HepG2 (cell line): Measurements from ENCODE around the gene ZNF770. TPM values are rescaled to one million over a fixed set of nuclear protein-coding genes. Genes with fewer than 3 reads are reported as not detected.

Source experiments
- ATAC-seq: fragments of 200-7000 bp; cut with Tn5 transposase; 3 replicates; pipeline ENCODE4 v1.9.1; 2020; ENCODE audit warnings: mild to moderate bottlenecking, moderate library complexity
- BruUV-seq: library from RNA; stranded (reverse); fragments of 400-500 nt; replicated peaks from 2 replicates; lab custom pipeline; 2021; lab: Mats Ljungman, UMichigan
- CTCF ChIA-PET: fragments of 300-600 bp; formaldehyde crosslinking; extraction: SDS; loops from one replicate; lab custom pipeline; 2021; ENCODE audit warnings: low total read pairs, inconsistent platforms, low intra/inter-chr PET ratio; lab: Yijun Ruan, JAX
- POLR2A ChIA-PET: fragments of 350-600 bp; sonication (Branson Sonifier 250); formaldehyde crosslinking; loops from one replicate; lab custom pipeline; 2020; ENCODE audit warnings: antibody characterized with exemption, inconsistent platforms; lab: Yijun Ruan, JAX
- DNase-seq: peaks from one replicate; pipeline ENCODE4 v3.0.0-alpha.2; 2015; ENCODE audit warnings: low spot score
- FAIRE-seq: peaks from 3 replicates; lab custom pipeline; 2011; peaks lifted over from hg19 to GRCh38; lab: Jason Lieb, UNC
- H2AFZ ChIP-seq: one replicate; pipeline ENCODE4 v1.6.1; 2011; ENCODE audit warnings: low read length, inconsistent platforms
- H3K27ac ChIP-seq: fragments of 300-600 bp; 3 replicates; pipeline ENCODE4 v1.8.0; 2011; ENCODE audit warnings: mixed run types, mild to moderate bottlenecking, mixed read lengths, low read length, inconsistent platforms; ENCODE audit not compliant: insufficient read depth; ENCODE audit errors: extremely low read length
- H3K27me3 ChIP-seq, 2 experiments: fragments of 200-600 bp in 1 of 2; 2 replicates in 1 of 2; 3 replicates in 1 of 2; pipeline versions ENCODE4 v1.6.0 to v1.8.0; 2011; ENCODE audit warnings: low read length in 2 of 2, mild to moderate bottlenecking in 2 of 2, moderate library complexity in 2 of 2, inconsistent platforms in 1 of 2; ENCODE audit not compliant: insufficient read depth in 2 of 2, control insufficient read depth in 1 of 2
- H3K36me3 ChIP-seq, 2 experiments: fragments of 200-600 bp in 1 of 2; replicated peaks in 1 of 2; 2 replicates in 1 of 2; 3 replicates in 1 of 2; pipeline versions ENCODE4 v1.5.1 to v1.8.0; 2011; ENCODE audit warnings: low read length in 2 of 2, inconsistent platforms in 1 of 2; ENCODE audit not compliant: insufficient read depth in 2 of 2, control insufficient read depth in 1 of 2
- H3K4me1 ChIP-seq: 2 replicates; pipeline ENCODE4 v1.5.1; 2012; ENCODE audit warnings: low read length, inconsistent platforms; ENCODE audit not compliant: insufficient read depth
- H3K4me2 ChIP-seq: 2 replicates; pipeline ENCODE4 v1.6.0; 2011; ENCODE audit warnings: low read depth, low read length, inconsistent platforms
- H3K4me3 ChIP-seq, 3 experiments: fragments of 200-600 bp in 1 of 3; sonication (generic), shearing (Covaris generic) in 1 of 3; replicated peaks in 1 of 3; 2 replicates each; pipeline ENCODE4 v1.5.1; 2011 to 2016; ENCODE audit warnings: low read length in 3 of 3, inconsistent platforms in 2 of 3, low read depth in 2 of 3, mild to moderate bottlenecking in 2 of 3, control low read depth in 1 of 3, mixed read lengths in 1 of 3; ENCODE audit not compliant: insufficient read depth in 1 of 3
- H3K79me2 ChIP-seq: one replicate; pipeline ENCODE4 v1.6.1; 2011; ENCODE audit warnings: low read length, inconsistent platforms; ENCODE audit not compliant: insufficient read depth
- H3K9ac ChIP-seq: 2 replicates; pipeline ENCODE4 v1.6.0; 2011; ENCODE audit warnings: mild to moderate bottlenecking, low read depth, low read length, inconsistent platforms; ENCODE audit not compliant: insufficient read depth
- H3K9me3 ChIP-seq: 2 replicates; pipeline ENCODE4 v1.5.1; 2012; ENCODE audit warnings: mild to moderate bottlenecking, low read length
- H4K20me1 ChIP-seq: 2 replicates; pipeline ENCODE4 v1.6.0; 2011; ENCODE audit warnings: inconsistent platforms, mild to moderate bottlenecking, low read length, moderate library complexity; ENCODE audit not compliant: insufficient read depth
- MAF1 ChIP-seq: sonication (generic); formaldehyde crosslinking; IDR thresholded peaks from 2 replicates; pipeline ENCODE4 v1.5.0; 2020; ENCODE audit warnings: missing genetic modification reagents, borderline replicate concordance
- NCOA5 ChIP-seq: sonication (generic); formaldehyde crosslinking; IDR thresholded peaks from 2 replicates; pipeline ENCODE4 v1.4.0; 2020; ENCODE audit warnings: missing genetic modification reagents
- SALL1 ChIP-seq: sonication (generic); formaldehyde crosslinking; IDR thresholded peaks from 2 replicates; pipeline ENCODE4 v1.8.0; 2022; ENCODE audit warnings: mild to moderate bottlenecking, missing genetic modification reagents
- ZNF737 ChIP-seq: sonication (generic); formaldehyde crosslinking; IDR thresholded peaks from 2 replicates; pipeline ENCODE4 v1.5.0; 2020; ENCODE audit warnings: missing genetic modification reagents, mild to moderate bottlenecking, borderline replicate concordance
- WGBS: methylation state at CpG from one replicate; pipeline ENCODE4 v1.1.6; 2017; ENCODE audit warnings: low lambda C conversion rate; 5-methylcytosine and 5-hydroxymethylcytosine counted together
- in situ Hi-C: cut with HindIII; loops from 2 replicates; pipeline ENCODE4 v1.10.0; 2017; ENCODE audit warnings: low pct_unique_long_range_greater_than_20kb; ENCODE audit not compliant: extremely low pct_ligation_motif_present
- intact Hi-C: fragments of 100-400 bp; cut with micrococcal nuclease; formaldehyde crosslinking; loops from one replicate; pipeline ENCODE4 v1.10.0; 2022; ENCODE audit not compliant: unreplicated experiment
- polyA plus RNA-seq, 8 experiments: library from polyadenylated mRNA; depleted of rRNA in 3 of 8; stranded (reverse) in 7 of 8; unstranded in 1 of 8; fragments of >200 nt; fragmentation: Illumina TruSeq in 4 of 8; extraction: Trizol in 4 of 8; gene quantifications; 2 replicates each; pipeline versions ENCODE4 v1.2.1 to v1.2.3, GENCODE V29; 2011 to 2016; ENCODE audit warnings: low read depth in 4 of 8, missing spikeins in 1 of 8, mixed read lengths in 1 of 8; ENCODE audit not compliant: insufficient read depth in 1 of 8
- total RNA-seq, 5 experiments: library from RNA; depleted of rRNA; stranded (reverse); fragments of >200 nt; fragmentation: Illumina TruSeq; extraction: Trizol; gene quantifications; 2 replicates each; pipeline ENCODE4 v1.2.3, GENCODE V29; 2016; ENCODE audit warnings: low read depth in 1 of 5
- TF ChIP-seq, protein P1 (sequence below): sonication (generic); formaldehyde crosslinking; IDR thresholded peaks from 2 replicates; pipeline ENCODE4 v1.5.1; 2020; ENCODE audit warnings: mild to moderate bottlenecking, missing genetic modification reagents, borderline replicate concordance
- TF ChIP-seq, protein P2 (sequence below): sonication (generic); formaldehyde crosslinking; IDR thresholded peaks from 2 replicates; pipeline ENCODE4 v1.5.1; 2020; ENCODE audit warnings: missing genetic modification reagents, mild to moderate bottlenecking, borderline replicate concordance

The ZNF770 gene
- total and polyA plus RNA-seq, 2 of the 13 experiments (the other 11 are each of a cell fraction or from before 2014, with no cell fraction given): 15.5 to 33.1 TPM

DNA sequence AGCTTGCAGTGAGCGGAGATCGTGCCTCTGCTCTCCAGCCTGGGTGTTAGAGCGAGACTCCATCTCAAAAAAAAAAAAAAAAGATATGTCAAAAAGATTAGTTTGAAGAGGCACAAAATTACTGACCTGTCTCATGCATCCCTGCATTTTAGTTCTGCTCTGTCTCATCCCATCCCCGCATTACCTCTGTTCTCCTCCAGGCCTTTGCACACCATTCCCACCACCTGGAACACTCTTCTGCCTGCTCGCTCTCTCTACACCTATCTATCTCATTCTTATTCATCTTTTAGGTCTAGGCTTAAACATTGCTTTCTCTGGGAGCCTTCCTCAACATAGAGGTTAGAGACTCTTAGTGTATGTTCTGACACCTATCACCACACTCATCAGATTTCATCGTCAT, 32.9 kb upstream of the ZNF770 start:
- BruUV-seq: no TSS peak

More for the DNA sequence above, 32.9 kb upstream of the ZNF770 start:
- intact Hi-C loops: no loop called here
- CTCF ChIA-PET: no interaction called here
- Histone ChIP-seq H3K79me2 (no peaks in the 10 kb centered on the region), H3K4me1 (no peaks in the 10 kb centered on the region), H3K9ac (no peak overlapping the region), H3K36me3 (no peaks in the 10 kb centered on the region), H3K9me3 (no peaks in the 10 kb centered on the region), H3K27me3 (no peaks in the 10 kb centered on the region), H3K4me2 (no peak overlapping the region), H3K4me3 (no peak overlapping the region)
- no peak for FAIRE-seq
- TF ChIP-seq NCOA5 (CRISPR knock-in tag) (no peak), SALL1 (CRISPR knock-in tag) (no peak), MAF1 (no peak), ZNF737 (no peak)
- TF ChIP-seq, protein P1, sequence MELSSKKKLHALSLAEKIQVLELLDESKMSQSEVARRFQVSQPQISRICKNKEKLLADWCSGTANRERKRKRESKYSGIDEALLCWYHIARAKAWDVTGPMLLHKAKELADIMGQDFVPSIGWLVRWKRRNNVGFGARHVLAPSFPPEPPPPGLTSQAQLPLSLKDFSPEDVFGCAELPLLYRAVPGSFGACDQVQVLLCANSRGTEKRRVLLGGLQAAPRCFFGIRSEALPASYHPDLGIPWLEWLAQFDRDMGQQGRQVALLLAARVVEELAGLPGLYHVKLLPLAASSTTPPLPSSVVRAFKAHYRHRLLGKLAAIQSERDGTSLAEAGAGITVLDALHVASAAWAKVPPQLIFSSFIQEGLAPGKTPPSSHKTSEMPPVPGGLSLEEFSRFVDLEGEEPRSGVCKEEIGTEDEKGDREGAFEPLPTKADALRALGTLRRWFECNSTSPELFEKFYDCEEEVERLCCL (CRISPR knock-in tag): no peak
- TF ChIP-seq, protein P2, sequence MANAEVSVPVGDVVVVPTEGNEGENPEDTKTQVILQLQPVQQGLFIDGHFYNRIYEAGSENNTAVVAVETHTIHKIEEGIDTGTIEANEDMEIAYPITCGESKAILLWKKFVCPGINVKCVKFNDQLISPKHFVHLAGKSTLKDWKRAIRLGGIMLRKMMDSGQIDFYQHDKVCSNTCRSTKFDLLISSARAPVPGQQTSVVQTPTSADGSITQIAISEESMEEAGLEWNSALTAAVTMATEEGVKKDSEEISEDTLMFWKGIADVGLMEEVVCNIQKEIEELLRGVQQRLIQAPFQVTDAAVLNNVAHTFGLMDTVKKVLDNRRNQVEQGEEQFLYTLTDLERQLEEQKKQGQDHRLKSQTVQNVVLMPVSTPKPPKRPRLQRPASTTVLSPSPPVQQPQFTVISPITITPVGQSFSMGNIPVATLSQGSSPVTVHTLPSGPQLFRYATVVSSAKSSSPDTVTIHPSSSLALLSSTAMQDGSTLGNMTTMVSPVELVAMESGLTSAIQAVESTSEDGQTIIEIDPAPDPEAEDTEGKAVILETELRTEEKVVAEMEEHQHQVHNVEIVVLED (CRISPR knock-in tag): no peak
- TF ChIP-seq, all 625 proteins: peak for 0
- no peaks in the 10 kb centered on the region for H4K20me1 ChIP-seq
- H3K27ac ChIP-seq: no peak overlapping the region
- POLR2A ChIA-PET: no interaction called here
- 66% methylated on average over 6 of the region's 6 CpGs for WGBS
- peak; percentile 56; the same call in 2 of the 3 replicates for ATAC-seq
- in situ Hi-C loops: no loop called here
- H2AFZ ChIP-seq: no peak overlapping the region
- DNase-seq: no peak
